ENCODE data around the gene TNFRSF25. TPM values are rescaled to one million over a fixed set of nuclear protein-coding genes. Genes with fewer than 3 reads are reported as not detected.

Gene TNFRSF25
- polyA plus RNA-seq, 1 donor = 17.4 TPM

GRCh38 chr1:6418668-6419396, 47.1 kb downstream of the TNFRSF25 start:
- DNase-seq = no peak

- no peak for DNase-seq
These were observed 47.9 kb downstream of the TNFRSF25 start for GRCh38 chr1:6417961-6418667.

- no peak for DNase-seq
These were observed 49.1 kb downstream of the TNFRSF25 start for GRCh38 chr1:6416906-6417305.

GRCh38 chr1:6416295-6416656, 49.7 kb downstream of the TNFRSF25 start:
- DNase-seq = no peak

GRCh38 chr1:6414881-6415626, 50.9 kb downstream of the TNFRSF25 start:
- no peak for DNase-seq

- no peak for DNase-seq
These were observed 51.5 kb downstream of the TNFRSF25 start for GRCh38 chr1:6414443-6414844.

GRCh38 chr1:6412896-6413295, 53.1 kb downstream of the TNFRSF25 start:
- DNase-seq = no peak

Other genes with a start within 250 kb of the TNFRSF25 start
- 64.4 TPM for gene ICMT, start 230.2 kb downstream of the TNFRSF25 start, polyA plus RNA-seq (ENCODE audit: insufficient read length)
- not detected for gene HES3, start 222.0 kb downstream of the TNFRSF25 start, polyA plus RNA-seq (ENCODE audit: insufficient read length)
- 5.8 TPM for gene GPR153, start 205.1 kb downstream of the TNFRSF25 start, polyA plus RNA-seq (ENCODE audit: insufficient read length)
- gene ACOT7, start 72.4 kb downstream of the TNFRSF25 start, polyA plus RNA-seq (ENCODE audit: insufficient read length) = 28.1 TPM
- 0.78 TPM for gene HES2, start 46.3 kb downstream of the TNFRSF25 start, polyA plus RNA-seq (ENCODE audit: insufficient read length)
- 12.2 TPM for gene ESPN, start 41.4 kb downstream of the TNFRSF25 start, polyA plus RNA-seq (ENCODE audit: insufficient read length)
- 15.9 TPM for gene PLEKHG5, start 25.5 kb upstream of the TNFRSF25 start, polyA plus RNA-seq (ENCODE audit: insufficient read length)
- gene NOL9, start 88.3 kb upstream of the TNFRSF25 start, polyA plus RNA-seq (ENCODE audit: insufficient read length) = 28.3 TPM
- not detected for gene TAS1R1, start 89.1 kb upstream of the TNFRSF25 start, polyA plus RNA-seq (ENCODE audit: insufficient read length)
- 33.7 TPM for gene ZBTB48, start 113.8 kb upstream of the TNFRSF25 start, polyA plus RNA-seq (ENCODE audit: insufficient read length)
- gene KLHL21, start 136.7 kb upstream of the TNFRSF25 start, polyA plus RNA-seq (ENCODE audit: insufficient read length) = 13.1 TPM
- 25.0 TPM for gene PHF13, start 147.6 kb upstream of the TNFRSF25 start, polyA plus RNA-seq (ENCODE audit: insufficient read length)
- gene THAP3, start 158.7 kb upstream of the TNFRSF25 start, polyA plus RNA-seq (ENCODE audit: insufficient read length) = 18.3 TPM
- 83.3 TPM for gene DNAJC11, start 235.6 kb upstream of the TNFRSF25 start, polyA plus RNA-seq (ENCODE audit: insufficient read length)

All from left kidney (tissue), 2 donors.